ENCODE results near the gene MED16. TPM values are rescaled to one million over a fixed set of nuclear protein-coding genes. Genes with fewer than 3 reads are reported as not detected.

Gene MED16
- total and polyA plus RNA-seq, 10 of the 15 experiments (the other 5 are each of a cell fraction or from before 2014, with no cell fraction given) = 0.56 to 51.1 (median 13.6) TPM

DNA sequence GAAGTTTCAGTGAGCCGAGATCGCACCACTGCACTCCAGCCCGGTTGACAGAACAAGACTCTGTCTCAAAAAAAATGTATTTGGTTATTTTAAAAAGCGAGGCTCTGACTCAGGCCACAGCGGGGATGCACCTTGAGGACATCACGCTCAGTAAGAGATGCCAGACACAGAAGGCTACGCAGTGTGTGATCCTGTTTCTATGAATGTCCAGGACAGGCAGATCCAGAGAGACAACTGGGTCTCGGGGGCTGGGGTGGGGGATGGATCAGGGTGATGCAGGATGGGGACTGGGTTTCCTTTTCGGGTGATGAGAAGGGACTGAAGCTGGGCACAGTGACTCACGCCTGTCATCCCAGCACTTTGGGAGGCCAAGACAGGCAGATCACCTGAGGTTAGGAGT, 5.4 kb downstream of the MED16 start (continued):
- no peak for TF ChIP-seq POLR2A (IDR thresholded peaks at IDR 0.05; ENCODE audit: low read depth, low read length)
- no peak for TF ChIP-seq PML (IDR thresholded peaks at IDR 0.05; ENCODE audit: low read length)

DNA sequence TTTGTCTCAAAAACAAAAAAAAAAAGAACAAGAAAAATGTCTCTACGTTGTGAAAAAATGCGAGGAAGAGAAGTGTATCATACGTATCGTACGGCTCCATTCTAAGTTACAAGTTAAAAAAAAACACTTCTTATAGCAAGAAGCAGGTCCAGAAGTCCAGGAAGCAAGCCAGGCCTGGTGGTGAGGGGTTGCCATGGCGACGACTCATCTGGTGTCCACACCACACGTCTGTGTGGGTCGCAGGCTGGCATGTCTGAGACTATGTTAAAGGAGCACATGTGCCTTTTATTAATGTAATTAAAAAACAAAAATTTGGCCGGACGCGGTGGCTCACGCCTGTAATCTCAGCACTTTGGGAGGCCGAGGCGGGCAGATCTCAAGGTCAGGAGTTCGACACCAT, 5.9 kb downstream of the MED16 start:
- SMC1A ChIA-PET (ENCODE audit: uncharacterized antibody, unreplicated experiment) = no interaction called here
- CTCF ChIA-PET = no interaction called here
- ATAC-seq = no peak
- H3K9ac ChIP-seq (ENCODE audit: control insufficient read depth, insufficient read depth, low read length) = no peak overlapping the region
- no peaks in the 10 kb centered on the region for H4K20me1 ChIP-seq (ENCODE audit: control insufficient read depth, insufficient read depth)
- no peaks in the 10 kb centered on the region for H3K4me1 ChIP-seq (ENCODE audit: control insufficient read depth, insufficient read depth, low read length)
- no peak for TF ChIP-seq ZBED1 (IDR thresholded peaks at IDR 0.05; ENCODE audit: borderline replicate concordance)
- TF ChIP-seq, protein P1, sequence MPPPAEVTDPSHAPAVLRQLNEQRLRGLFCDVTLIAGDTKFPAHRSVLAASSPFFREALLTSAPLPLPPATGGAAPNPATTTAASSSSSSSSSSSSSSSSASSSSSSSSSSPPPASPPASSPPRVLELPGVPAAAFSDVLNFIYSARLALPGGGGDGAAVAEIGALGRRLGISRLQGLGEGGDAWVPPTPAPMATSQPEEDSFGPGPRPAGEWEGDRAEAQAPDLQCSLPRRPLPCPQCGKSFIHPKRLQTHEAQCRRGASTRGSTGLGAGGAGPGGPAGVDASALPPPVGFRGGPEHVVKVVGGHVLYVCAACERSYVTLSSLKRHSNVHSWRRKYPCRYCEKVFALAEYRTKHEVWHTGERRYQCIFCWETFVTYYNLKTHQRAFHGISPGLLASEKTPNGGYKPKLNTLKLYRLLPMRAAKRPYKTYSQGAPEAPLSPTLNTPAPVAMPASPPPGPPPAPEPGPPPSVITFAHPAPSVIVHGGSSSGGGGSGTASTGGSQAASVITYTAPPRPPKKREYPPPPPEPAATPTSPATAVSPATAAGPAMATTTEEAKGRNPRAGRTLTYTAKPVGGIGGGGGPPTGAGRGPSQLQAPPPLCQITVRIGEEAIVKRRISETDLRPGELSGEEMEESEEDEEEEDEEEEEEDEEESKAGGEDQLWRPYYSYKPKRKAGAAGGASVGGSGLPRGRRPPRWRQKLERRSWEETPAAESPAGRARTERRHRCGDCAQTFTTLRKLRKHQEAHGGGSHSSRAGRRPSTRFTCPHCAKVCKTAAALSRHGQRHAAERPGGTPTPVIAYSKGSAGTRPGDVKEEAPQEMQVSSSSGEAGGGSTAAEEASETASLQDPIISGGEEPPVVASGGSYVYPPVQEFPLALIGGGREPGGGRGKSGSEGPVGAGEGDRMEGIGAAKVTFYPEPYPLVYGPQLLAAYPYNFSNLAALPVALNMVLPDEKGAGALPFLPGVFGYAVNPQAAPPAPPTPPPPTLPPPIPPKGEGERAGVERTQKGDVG (CRISPR knock-in tag; IDR thresholded peaks at IDR 0.05) = no peak
- no peak for TF ChIP-seq WRNIP1 (IDR thresholded peaks at IDR 0.05; ENCODE audit: borderline replicate concordance, low read depth, low read length)
- in situ Hi-C loops (cut with MboI) (no loop called here), intact Hi-C loops (cut with micrococcal nuclease; ENCODE audit: unreplicated experiment) (no loop called here)
- H3K79me2 ChIP-seq (ENCODE audit: control insufficient read depth, insufficient read depth, low read length) = peaks cover 2% of the 10 kb centered on the region
- no peaks in the 10 kb centered on the region for H3K27me3 ChIP-seq (replicated peaks in 1 of 2; ENCODE audit: control insufficient read depth in 2 of 2, insufficient read depth in 2 of 2, low read length in 1 of 2)
- peaks cover 0 to 3% of the 10 kb centered on the region in 2 experiments; a peak in 3 of 4 replicates for H3K36me3 ChIP-seq (ENCODE audit: control insufficient read depth in 2 of 2, insufficient read depth in 2 of 2, low read length in 1 of 2)
- no peak overlapping the region for H2AFZ ChIP-seq (ENCODE audit: control insufficient read depth, low read depth, low read length)
- POLR2A ChIA-PET = no interaction called here
- H3K4me3 ChIP-seq = no peak overlapping the region
- DNase-seq (ENCODE audit: low read depth, low spot score) = no peak
- no TSS peak for BruUV-seq (replicated peaks)
- H3K27ac ChIP-seq (ENCODE audit: control insufficient read depth, insufficient read depth) = no peak overlapping the region
- no peaks in the 10 kb centered on the region for H3K9me3 ChIP-seq (replicated peaks; ENCODE audit: control insufficient read depth, insufficient read depth, low read length)
- no peak overlapping the region for H3K4me2 ChIP-seq (ENCODE audit: control insufficient read depth, insufficient read depth)
- RAD21 ChIA-PET (ENCODE audit: unreplicated experiment) = no interaction called here
- FAIRE-seq = no peak
- 94% methylated on average over 15 of the region's 16 CpGs for WGBS (ENCODE audit: insufficient coverage, insufficient replicate concordance, low lambda C conversion rate, missing lambda C conversion rate)
